Neural cell (in vitro differentiated cells): ENCODE data around the gene AEBP1. TPM values are rescaled to one million over a fixed set of nuclear protein-coding genes. Genes with fewer than 3 reads are reported as not detected.

ENCODE experiments used
- H2AFZ ChIP-seq: fragments of 200-600, 300-800 bp; sonication (generic), shearing (Covaris generic); 2 replicates; pipeline ENCODE4 v1.6.0; 2014; ENCODE audit warnings: low read depth, mild to moderate bottlenecking, antibody characterized with exemption, low read length, moderate library complexity
- H3F3A ChIP-seq: fragments of 200-600 bp; shearing (Covaris generic); 2 replicates; pipeline ENCODE4 v1.6.1; 2016; ENCODE audit warnings: mild to moderate bottlenecking, moderate library complexity, mixed read lengths, antibody characterized with exemption, low read length; ENCODE audit not compliant: insufficient read depth, poor library complexity, severe bottlenecking
- H3K27ac ChIP-seq: fragments of 200-600, 300-800 bp; sonication (generic), shearing (Covaris generic); 2 replicates; pipeline ENCODE4 v1.5.1; 2014; ENCODE audit warnings: mild to moderate bottlenecking, low read length, moderate library complexity
- H3K27me3 ChIP-seq: fragments of 300-800, 200-600 bp; sonication (generic), shearing (Covaris generic); 2 replicates; pipeline ENCODE4 v1.6.0; 2014; ENCODE audit warnings: mild to moderate bottlenecking, low read depth, low read length, moderate library complexity; ENCODE audit not compliant: insufficient read depth
- H3K36me3 ChIP-seq: fragments of 300-800, 200-600 bp; sonication (generic), shearing (Covaris generic); 2 replicates; pipeline ENCODE4 v1.5.1; 2014; ENCODE audit warnings: mild to moderate bottlenecking, antibody characterized with exemption, low read length, moderate library complexity; ENCODE audit not compliant: insufficient read depth
- H3K4me2 ChIP-seq: fragments of 300-800, 200-600 bp; sonication (generic), shearing (Covaris generic); 2 replicates; pipeline ENCODE4 v1.6.0; 2014; ENCODE audit warnings: mild to moderate bottlenecking, low read length
- H3K4me3 ChIP-seq: fragments of 300-800, 200-600 bp; sonication (generic), shearing (Covaris generic); 2 replicates; pipeline ENCODE4 v1.5.1; 2014; ENCODE audit warnings: mild to moderate bottlenecking, low read length, moderate library complexity
- H3K79me2 ChIP-seq: fragments of 200-600 bp; shearing (Covaris generic); replicated peaks from 2 replicates; pipeline ENCODE4 v1.6.0; 2014; ENCODE audit warnings: mild to moderate bottlenecking, low read length, moderate library complexity; ENCODE audit not compliant: insufficient read depth
- H3K9ac ChIP-seq: fragments of 300-800, 200-600 bp; sonication (generic), shearing (Covaris generic); 2 replicates; pipeline ENCODE4 v1.6.1; 2016; ENCODE audit warnings: mild to moderate bottlenecking, low read length, mixed read lengths
- H3K9me2 ChIP-seq: fragments of 200-600 bp; shearing (Covaris generic); 2 replicates; pipeline ENCODE4 v1.6.1; 2016; ENCODE audit warnings: mild to moderate bottlenecking, low read length, mixed read lengths; ENCODE audit not compliant: insufficient read depth
- H3K9me3 ChIP-seq: fragments of 200-600, 300-800 bp; sonication (generic), shearing (Covaris generic); 2 replicates; pipeline ENCODE4 v1.6.1; 2016; ENCODE audit warnings: mild to moderate bottlenecking, mixed run types, low read length, moderate library complexity, mixed read lengths
- H4K20me1 ChIP-seq: fragments of 200-600 bp; shearing (Covaris generic); 2 replicates; pipeline ENCODE4 v1.6.1; 2016; ENCODE audit warnings: mild to moderate bottlenecking, mixed run types; ENCODE audit not compliant: insufficient read depth
- CTCF ChIP-seq: fragments of 450-650 bp; IDR thresholded peaks from 2 replicates; pipeline ENCODE4 v1.5.1; 2014; ENCODE audit warnings: antibody characterized with exemption, mild to moderate bottlenecking, moderate library complexity; ENCODE audit not compliant: poor library complexity, severe bottlenecking
- EP300 ChIP-seq: fragments of 450-650 bp; conservative IDR thresholded peaks from 2 replicates; pipeline ENCODE4 v1.6.1; 2014; ENCODE audit warnings: antibody characterized with exemption, mild to moderate bottlenecking, moderate library complexity; ENCODE audit not compliant: poor library complexity, severe bottlenecking
- EZH2 ChIP-seq: fragments of 200-600, 300-800 bp; shearing (Covaris generic), sonication (generic); IDR thresholded peaks from 2 replicates; pipeline ENCODE4 v1.6.1; 2014; ENCODE audit warnings: antibody characterized with exemption, low read length, borderline replicate concordance, mild to moderate bottlenecking; ENCODE audit not compliant: insufficient read depth, poor library complexity, severe bottlenecking
- MXI1 ChIP-seq: fragments of 450-650 bp; conservative IDR thresholded peaks from 2 replicates; pipeline ENCODE4 v1.6.1; 2014; ENCODE audit warnings: antibody characterized with exemption, mild to moderate bottlenecking; ENCODE audit not compliant: poor library complexity, severe bottlenecking
- POLR2AphosphoS5 ChIP-seq: IDR thresholded peaks from 2 replicates; pipeline ENCODE4 v1.6.1; 2012
- RAD21 ChIP-seq: fragments of 450-650 bp; conservative IDR thresholded peaks from 2 replicates; pipeline ENCODE4 v1.6.1; 2014; ENCODE audit warnings: antibody characterized with exemption, mild to moderate bottlenecking, moderate library complexity
- REST ChIP-seq: IDR thresholded peaks from 2 replicates; pipeline ENCODE4 v1.6.1; 2012; ENCODE audit warnings: borderline replicate concordance
- SMC3 ChIP-seq: fragments of 450-650 bp; conservative IDR thresholded peaks from 2 replicates; pipeline ENCODE4 v1.6.1; 2014; ENCODE audit warnings: antibody characterized with exemption, mild to moderate bottlenecking, moderate library complexity; ENCODE audit not compliant: poor library complexity
- TAF1 ChIP-seq: IDR thresholded peaks from 2 replicates; pipeline ENCODE4 v1.6.1; 2012; ENCODE audit warnings: low read depth
- polyA plus RNA-seq: library from polyadenylated mRNA; depleted of rRNA; stranded (reverse); fragments of >200 nt; gene quantifications from 2 replicates; pipeline ENCODE4 v1.2.3, GENCODE V29; 2014

The AEBP1 gene
- polyA plus RNA-seq, 1 donor from 2014 or later = 0.30 TPM

- Histone ChIP-seq H3K9ac (no peak overlapping the region), H3K79me2 (no peaks in the 10 kb centered on the region), H2AFZ (no peak overlapping the region), H3F3A (no peaks in the 10 kb centered on the region), H3K4me2 (no peak overlapping the region), H3K9me3 (no peaks in the 10 kb centered on the region), H3K9me2 (no peaks in the 10 kb centered on the region), H4K20me1 (no peaks in the 10 kb centered on the region), H3K27ac (no peak overlapping the region), H3K36me3 (no peaks in the 10 kb centered on the region), H3K27me3 (peaks cover 17% of the 10 kb centered on the region), H3K4me3 (no peak overlapping the region)
- no peak for TF ChIP-seq SMC3
- TF ChIP-seq EP300 = no peak
- TF ChIP-seq EZH2 = no peak
- TF ChIP-seq MXI1 = no peak
- no peak for TF ChIP-seq TAF1
- no peak for TF ChIP-seq POLR2AphosphoS5
- TF ChIP-seq REST = no peak
- no peak for TF ChIP-seq RAD21
- no peak for TF ChIP-seq CTCF
Measured at GRCh38 chr7:44107961-44108767, 4.0 kb downstream of the AEBP1 start.

- TF ChIP-seq MXI1 (no peak), EP300 (no peak), CTCF (no peak), RAD21 (no peak), EZH2 (no peak), TAF1 (no peak), REST (no peak), POLR2AphosphoS5 (no peak), SMC3 (no peak)
- Histone ChIP-seq H2AFZ (no peak overlapping the region), H3K36me3 (no peaks in the 10 kb centered on the region), H3K27me3 (peaks cover 11% of the 10 kb centered on the region), H3K4me2 (no peak overlapping the region), H3K9ac (no peak overlapping the region), H3K79me2 (no peaks in the 10 kb centered on the region), H3K9me3 (no peaks in the 10 kb centered on the region), H4K20me1 (no peaks in the 10 kb centered on the region), H3F3A (no peaks in the 10 kb centered on the region), H3K27ac (no peak overlapping the region), H3K9me2 (no peaks in the 10 kb centered on the region), H3K4me3 (no peak overlapping the region)
Measured at GRCh38 chr7:44108768-44109750, 4.9 kb downstream of the AEBP1 start.
